ENCODE data around the gene CRACR2B. TPM values are rescaled to one million over a fixed set of nuclear protein-coding genes. Genes with fewer than 3 reads are reported as not detected.

Gene CRACR2B
- total RNA-seq, 6 donors from 2014 or later: 29.0 to 157 (median 41.4) TPM

DNA sequence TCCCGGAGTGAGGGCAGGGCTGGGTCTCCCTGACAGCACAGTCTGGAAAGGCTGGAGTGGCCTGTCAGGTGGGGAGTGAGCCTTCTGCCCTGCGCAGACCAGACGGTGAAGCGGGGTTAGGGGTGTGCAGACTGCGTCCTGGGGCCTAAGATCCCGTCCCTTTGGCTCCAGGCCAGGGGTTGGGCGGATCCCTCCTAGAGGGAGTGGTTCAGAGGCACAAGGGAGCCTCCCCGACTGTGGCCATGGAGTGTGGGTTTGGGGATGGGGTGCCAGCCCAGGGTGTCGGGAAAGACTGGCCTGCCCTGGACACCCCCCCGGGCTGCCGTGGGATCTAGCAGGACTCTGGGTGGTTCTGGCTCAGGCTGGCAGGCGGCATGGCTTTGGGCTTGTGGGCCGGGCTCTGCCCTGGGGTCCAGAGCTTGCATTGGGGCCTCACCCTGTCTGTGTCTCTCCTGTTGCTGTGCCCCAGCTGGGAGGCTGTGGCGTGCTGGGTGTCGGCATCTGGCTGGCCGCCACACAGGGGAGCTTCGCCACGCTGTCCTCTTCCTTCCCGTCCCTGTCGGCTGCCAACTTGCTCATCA, 34.5 kb downstream of the CRACR2B start:
- peak; percentile 1 to 22 for ATAC-seq (ENCODE audit: low FRiP score in 2 of 2)
- peak overlapping the region in 1 of 4 donors; percentile 43 for H3K27ac ChIP-seq

DNA sequence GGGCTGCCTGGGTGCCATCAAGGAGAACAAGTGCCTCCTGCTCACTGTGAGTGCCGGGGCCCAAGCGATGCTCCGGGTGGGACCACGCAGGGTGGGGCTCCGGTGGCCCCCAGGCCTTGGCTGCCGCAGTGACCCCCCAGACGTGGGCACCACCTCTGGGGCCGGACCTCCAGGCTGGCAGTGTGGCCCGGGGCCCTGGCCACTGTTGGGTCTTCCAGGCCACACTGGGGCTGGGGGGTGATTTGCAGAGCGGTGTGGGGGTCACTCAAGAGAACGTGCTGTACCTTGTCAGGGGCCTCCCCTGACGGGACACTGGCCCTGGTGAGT, 34.9 kb downstream of the CRACR2B start:
- DNase-seq (peak in 1 of 2 donors; percentile 77), ATAC-seq (ENCODE audit: low FRiP score in 2 of 2) (no peak)
- no peak overlapping the region for H3K4me3 ChIP-seq
- TF ChIP-seq, protein P1, sequence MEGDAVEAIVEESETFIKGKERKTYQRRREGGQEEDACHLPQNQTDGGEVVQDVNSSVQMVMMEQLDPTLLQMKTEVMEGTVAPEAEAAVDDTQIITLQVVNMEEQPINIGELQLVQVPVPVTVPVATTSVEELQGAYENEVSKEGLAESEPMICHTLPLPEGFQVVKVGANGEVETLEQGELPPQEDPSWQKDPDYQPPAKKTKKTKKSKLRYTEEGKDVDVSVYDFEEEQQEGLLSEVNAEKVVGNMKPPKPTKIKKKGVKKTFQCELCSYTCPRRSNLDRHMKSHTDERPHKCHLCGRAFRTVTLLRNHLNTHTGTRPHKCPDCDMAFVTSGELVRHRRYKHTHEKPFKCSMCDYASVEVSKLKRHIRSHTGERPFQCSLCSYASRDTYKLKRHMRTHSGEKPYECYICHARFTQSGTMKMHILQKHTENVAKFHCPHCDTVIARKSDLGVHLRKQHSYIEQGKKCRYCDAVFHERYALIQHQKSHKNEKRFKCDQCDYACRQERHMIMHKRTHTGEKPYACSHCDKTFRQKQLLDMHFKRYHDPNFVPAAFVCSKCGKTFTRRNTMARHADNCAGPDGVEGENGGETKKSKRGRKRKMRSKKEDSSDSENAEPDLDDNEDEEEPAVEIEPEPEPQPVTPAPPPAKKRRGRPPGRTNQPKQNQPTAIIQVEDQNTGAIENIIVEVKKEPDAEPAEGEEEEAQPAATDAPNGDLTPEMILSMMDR (IDR thresholded peaks at IDR 0.05): no peak
- TF ChIP-seq POLR2A (IDR thresholded peaks at IDR 0.05): no peak
- peaks cover 7 to 24% (median 10%) of the 10 kb centered on the region in 4 donors for H3K4me1 ChIP-seq
- no peaks in the 10 kb centered on the region for H3K27me3 ChIP-seq
- 70 to 93% methylated on average over 2 to 4 of the region's 12 CpGs for WGBS, 2 donors
- peaks cover 0 to 54% (median 34%) of the 10 kb centered on the region in 4 donors for H3K36me3 ChIP-seq
- H3K27ac ChIP-seq: no peak overlapping the region
- no peaks in the 10 kb centered on the region for H3K9me3 ChIP-seq

More for the DNA sequence above, 34.5 kb downstream of the CRACR2B start:
- H3K4me1 ChIP-seq: peaks cover 7 to 24% (median 10%) of the 10 kb centered on the region in 4 donors
- WGBS, 2 donors: 41 to 77% methylated on average over 2 to 19 of the region's 20 CpGs
- no peak for DNase-seq
- H3K9me3 ChIP-seq: no peaks in the 10 kb centered on the region
- no peaks in the 10 kb centered on the region for H3K27me3 ChIP-seq
- no peak overlapping the region for H3K4me3 ChIP-seq
- H3K36me3 ChIP-seq: peaks cover 0 to 52% (median 34%) of the 10 kb centered on the region in 4 donors
- TF ChIP-seq, protein P1 (IDR thresholded peaks at IDR 0.05): no peak
- TF ChIP-seq POLR2A (IDR thresholded peaks at IDR 0.05) (no peak), POLR2AphosphoS5 (IDR thresholded peaks at IDR 0.05) (no peak), EP300 (IDR thresholded peaks at IDR 0.05) (no peak)

DNA sequence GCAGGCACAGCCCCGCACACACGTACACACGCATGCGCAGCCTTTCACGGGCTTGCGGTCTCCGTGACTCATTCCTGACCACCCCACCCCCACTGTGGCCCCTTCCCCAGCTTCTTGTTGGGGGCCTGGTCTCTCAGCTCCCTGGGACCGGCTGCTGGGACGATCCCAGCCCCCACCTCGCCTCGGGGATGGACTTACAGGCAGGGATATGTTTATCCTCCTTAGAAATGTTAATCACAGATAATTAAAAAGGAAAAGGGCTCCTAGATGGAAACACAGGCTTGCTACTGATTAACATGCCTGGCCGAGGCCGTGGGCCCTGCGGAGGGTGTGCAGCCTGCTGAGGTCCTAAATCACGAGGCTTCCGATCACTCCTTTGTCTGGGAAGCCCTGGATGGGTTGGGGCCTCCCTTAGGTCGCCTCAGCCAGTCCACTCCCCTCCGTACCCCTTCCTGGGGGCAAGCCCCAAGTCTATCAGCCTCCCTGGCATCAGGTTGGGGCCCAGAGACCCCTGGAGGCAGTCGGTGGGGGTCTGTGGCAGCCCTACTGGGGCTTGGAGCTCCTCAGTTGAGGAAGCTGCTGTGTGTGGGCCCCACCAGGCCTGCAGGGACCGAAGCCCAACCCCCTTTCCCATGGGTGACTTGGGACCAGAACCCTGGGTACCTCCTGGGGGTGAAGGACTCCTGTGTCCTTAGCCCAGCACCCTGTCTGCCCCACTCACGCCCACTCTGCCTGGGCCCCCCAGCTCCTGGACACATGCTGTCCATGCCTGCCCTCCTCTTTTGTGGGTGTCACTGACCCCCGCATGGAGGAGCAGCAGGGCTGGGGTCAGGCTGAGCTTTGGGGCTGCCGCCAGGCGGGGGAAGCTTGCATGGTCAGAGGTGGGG, 35.5 kb downstream of the CRACR2B start:
- H3K36me3 ChIP-seq: peaks cover 0 to 55% (median 36%) of the 10 kb centered on the region in 4 donors
- H3K27me3 ChIP-seq: no peaks in the 10 kb centered on the region
- WGBS, 2 donors: 86 to 91% methylated on average over 12 to 24 of the region's 24 CpGs
- peaks cover 7 to 19% (median 9%) of the 10 kb centered on the region in 4 donors for H3K4me1 ChIP-seq
- DNase-seq: peak in 1 of 2 donors; percentile 71
- H3K27ac ChIP-seq: no peak overlapping the region
- no peak for ATAC-seq (ENCODE audit: low FRiP score in 2 of 2)
- no peaks in the 10 kb centered on the region for H3K9me3 ChIP-seq
- H3K4me3 ChIP-seq: no peak overlapping the region
- TF ChIP-seq POLR2AphosphoS5 (IDR thresholded peaks at IDR 0.05): no peak
- no peak for TF ChIP-seq EP300 (IDR thresholded peaks at IDR 0.05)

DNA sequence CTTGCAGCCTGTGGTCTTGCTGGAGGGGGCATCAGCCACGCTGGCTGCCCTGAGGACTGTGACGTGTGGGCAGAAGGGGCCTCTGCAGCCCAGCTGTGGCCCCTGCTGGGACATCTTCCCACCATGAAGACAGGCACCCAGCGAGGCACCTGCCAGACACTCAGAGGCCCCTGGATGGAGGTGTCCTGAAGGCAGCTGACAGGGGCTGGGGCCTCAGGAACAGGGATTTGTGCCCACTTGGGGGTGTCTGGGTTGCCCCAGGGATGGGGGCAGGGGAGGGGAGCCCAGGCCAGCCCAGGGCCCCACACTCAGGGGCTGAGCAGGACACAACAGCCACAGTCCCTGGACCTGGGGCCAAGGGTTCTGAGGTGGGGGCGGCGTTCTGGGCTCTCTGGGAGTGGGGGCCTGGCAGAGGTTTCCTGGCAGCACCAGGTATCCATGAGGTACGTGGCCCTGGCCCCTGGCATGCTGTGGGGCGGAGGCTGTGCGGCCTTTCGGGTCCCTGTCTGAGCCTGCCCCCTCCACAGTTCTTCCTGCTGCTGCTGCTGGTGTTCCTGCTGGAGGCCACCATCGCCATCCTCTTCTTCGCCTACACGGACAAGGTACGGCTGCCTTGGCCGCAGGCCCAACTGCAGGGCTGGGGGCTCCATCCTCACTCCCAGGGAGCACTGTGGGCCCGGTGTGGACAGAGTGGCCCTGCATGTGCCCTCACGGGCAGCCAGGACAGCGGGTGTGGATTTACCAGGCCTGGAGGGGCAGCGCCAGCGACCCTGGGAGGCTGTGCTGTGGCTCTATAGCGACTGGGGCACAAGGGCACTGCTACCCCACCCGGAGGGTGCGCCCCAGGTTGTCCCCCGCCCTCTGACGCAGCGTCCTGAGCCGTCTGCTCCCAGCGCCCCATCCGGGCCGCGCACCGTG, 36.5 kb downstream of the CRACR2B start:
- Histone ChIP-seq H3K27me3 (no peaks in the 10 kb centered on the region), H3K27ac (no peak overlapping the region), H3K4me3 (no peak overlapping the region), H3K4me1 (peaks cover 7 to 11% (median 8%) of the 10 kb centered on the region in 4 donors), H3K9me3 (no peaks in the 10 kb centered on the region), H3K36me3 (peaks cover 0 to 64% (median 42%) of the 10 kb centered on the region in 4 donors)
- TF ChIP-seq POLR2AphosphoS5 (IDR thresholded peaks at IDR 0.05): no peak
- TF ChIP-seq EP300 (IDR thresholded peaks at IDR 0.05): no peak
- TF ChIP-seq, protein P1 (IDR thresholded peaks at IDR 0.05): no peak
- no peak for TF ChIP-seq POLR2A (IDR thresholded peaks at IDR 0.05)
- 95 to 100% methylated on average over 3 to 30 of the region's 31 CpGs for WGBS, 2 donors
- DNase-seq (peak in 1 of 2 donors; percentile 78), ATAC-seq (ENCODE audit: low FRiP score in 2 of 2) (no peak)

Data from upper lobe of left lung (tissue), 6 donors.